H9 (cell line): ENCODE results near the gene DLAT. TPM values are rescaled to one million over a fixed set of nuclear protein-coding genes. Genes with fewer than 3 reads are reported as not detected.

ENCODE experiments used
- DNase-seq: peaks from one replicate; pipeline ENCODE4 v3.0.0-alpha.2; 2017
- H2AFZ ChIP-seq: one replicate; pipeline ENCODE4 v1.6.1; 2013; ENCODE audit warnings: mild to moderate bottlenecking, low read length, control low read depth, moderate library complexity
- H2AK5ac ChIP-seq: 2 replicates; pipeline ENCODE4 v1.6.1; 2013; ENCODE audit warnings: low read length, control low read depth, mixed read lengths; ENCODE audit not compliant: insufficient read length
- H2BK120ac ChIP-seq: one replicate; pipeline ENCODE4 v1.6.1; 2013; ENCODE audit warnings: low read depth, mild to moderate bottlenecking, low read length, control low read depth, inconsistent platforms; ENCODE audit not compliant: poor library complexity, severe bottlenecking
- H2BK12ac ChIP-seq: 2 replicates; pipeline ENCODE4 v1.6.1; 2013; ENCODE audit warnings: low read length, control low read depth, mixed read lengths, low read depth; ENCODE audit not compliant: insufficient read length
- H2BK15ac ChIP-seq: 2 replicates; pipeline ENCODE4 v1.6.1; 2013; ENCODE audit warnings: low read depth, low read length, control low read depth
- H2BK20ac ChIP-seq: one replicate; pipeline ENCODE4 v1.6.1; 2013; ENCODE audit warnings: low read depth, mild to moderate bottlenecking, low read length, control low read depth, inconsistent platforms; ENCODE audit not compliant: poor library complexity, severe bottlenecking
- H2BK5ac ChIP-seq: 2 replicates; pipeline ENCODE4 v1.6.1; 2013; ENCODE audit warnings: low read length, control low read depth, mixed read lengths; ENCODE audit not compliant: insufficient read length
- H3K14ac ChIP-seq: 2 replicates; pipeline ENCODE4 v1.6.1; 2013; ENCODE audit warnings: low read length, control low read depth; ENCODE audit not compliant: insufficient read depth
- H3K18ac ChIP-seq: 2 replicates; pipeline ENCODE4 v1.6.1; 2013; ENCODE audit warnings: low read depth, mild to moderate bottlenecking, mixed read lengths, low read length, control low read depth; ENCODE audit not compliant: insufficient read length
- H3K23ac ChIP-seq: 2 replicates; pipeline ENCODE4 v1.6.1; 2013; ENCODE audit warnings: low read length, control low read depth, mixed read lengths, low read depth; ENCODE audit not compliant: insufficient read length
- H3K23me2 ChIP-seq: 2 replicates; pipeline ENCODE4 v1.6.1; 2013; ENCODE audit warnings: low read depth, mild to moderate bottlenecking, mixed read lengths, low read length, control low read depth; ENCODE audit not compliant: insufficient read length, poor library complexity, severe bottlenecking
- H3K27ac ChIP-seq: 2 replicates; pipeline ENCODE4 v1.5.1; 2013; ENCODE audit warnings: low read length, control low read depth, mixed read lengths, low read depth; ENCODE audit not compliant: insufficient read length
- H3K27me3 ChIP-seq: 2 replicates; pipeline ENCODE4 v1.6.1; 2013; ENCODE audit warnings: low read length, control low read depth, inconsistent platforms; ENCODE audit not compliant: insufficient read depth
- H3K4ac ChIP-seq: 2 replicates; pipeline ENCODE4 v1.6.1; 2013; ENCODE audit warnings: low read depth, mild to moderate bottlenecking, control low read depth, inconsistent platforms, low read length, moderate library complexity
- H3K4me1 ChIP-seq: 2 replicates; pipeline ENCODE4 v1.6.1; 2013; ENCODE audit warnings: low read length, control low read depth, inconsistent platforms; ENCODE audit not compliant: insufficient read depth
- H3K4me2 ChIP-seq: 2 replicates; pipeline ENCODE4 v1.6.1; 2013; ENCODE audit warnings: low read length, control low read depth, mixed read lengths; ENCODE audit not compliant: insufficient read length, insufficient read depth
- H3K56ac ChIP-seq: 2 replicates; pipeline ENCODE4 v1.6.1; 2013; ENCODE audit warnings: low read depth, mild to moderate bottlenecking, mixed read lengths, low read length, control low read depth; ENCODE audit not compliant: insufficient read length
- H3K79me1 ChIP-seq: 2 replicates; pipeline ENCODE4 v1.6.1; 2013; ENCODE audit warnings: low read depth, mild to moderate bottlenecking, moderate library complexity, low read length, control low read depth, inconsistent platforms; ENCODE audit not compliant: insufficient read depth, poor library complexity, severe bottlenecking
- H3K79me2 ChIP-seq: 2 replicates; pipeline ENCODE4 v1.6.1; 2013; ENCODE audit warnings: low read length, control low read depth, inconsistent platforms; ENCODE audit not compliant: insufficient read depth
- H3K9ac ChIP-seq: 2 replicates; pipeline ENCODE4 v1.6.1; 2013; ENCODE audit warnings: low read length, control low read depth, mixed read lengths; ENCODE audit not compliant: insufficient read length; ENCODE audit errors: extremely low read depth
- H3K9me3 ChIP-seq: one replicate; pipeline ENCODE4 v1.6.1; 2013; ENCODE audit warnings: low read depth, low read length, inconsistent platforms; ENCODE audit not compliant: control insufficient read depth
- H3T11ph ChIP-seq: one replicate; pipeline ENCODE4 v1.6.1; 2013; ENCODE audit warnings: mild to moderate bottlenecking, low read length, control low read depth, inconsistent platforms
- H4K20me1 ChIP-seq: one replicate; pipeline ENCODE4 v1.6.1; 2013; ENCODE audit not compliant: control insufficient read depth, insufficient read length, insufficient read depth
- H4K5ac ChIP-seq: 2 replicates; pipeline ENCODE4 v1.6.1; 2013; ENCODE audit warnings: low read depth, mild to moderate bottlenecking, mixed read lengths, low read length, control low read depth; ENCODE audit not compliant: insufficient read length
- H4K8ac ChIP-seq: replicated peaks from 2 replicates; pipeline ENCODE4 v1.6.1; 2013; ENCODE audit warnings: low read length, control low read depth, mixed read lengths, low read depth; ENCODE audit not compliant: insufficient read length
- H4K91ac ChIP-seq: 2 replicates; pipeline ENCODE4 v1.6.1; 2013; ENCODE audit warnings: low read depth, mild to moderate bottlenecking, moderate library complexity, mixed read lengths, low read length, control low read depth; ENCODE audit not compliant: insufficient read length
- H3K27ac Mint-ChIP-seq, 3 experiments: 2 replicates in 2 of 3; 3 replicates in 1 of 3; pipeline ENCODE4 v1.8.0; 2020 to 2021; ENCODE audit warnings: mixed read lengths in 3 of 3, mild to moderate bottlenecking in 1 of 3, moderate library complexity in 1 of 3
- H3K27me3 Mint-ChIP-seq: 2 replicates; pipeline ENCODE4 v1.8.0; 2021; ENCODE audit warnings: low read depth, mild to moderate bottlenecking, moderate library complexity, mixed read lengths
- H3K36me3 Mint-ChIP-seq, 3 experiments: 2 replicates in 2 of 3; 3 replicates in 1 of 3; pipeline ENCODE4 v1.8.0; 2020 to 2021; ENCODE audit warnings: low read depth in 3 of 3, mixed read lengths in 3 of 3; ENCODE audit not compliant: insufficient read depth in 1 of 3
- H3K4me1 Mint-ChIP-seq, 2 experiments: 2 replicates each; pipeline ENCODE4 v1.8.0; 2020; ENCODE audit warnings: mixed read lengths in 2 of 2
- H3K4me3 Mint-ChIP-seq, 2 experiments: 2 replicates in 1 of 2; 3 replicates in 1 of 2; pipeline ENCODE4 v1.8.0; 2020 to 2021; ENCODE audit warnings: mild to moderate bottlenecking in 2 of 2, mixed read lengths in 2 of 2, moderate library complexity in 1 of 2
- H3K9me3 Mint-ChIP-seq, 2 experiments: 2 replicates in 1 of 2; 3 replicates in 1 of 2; pipeline ENCODE4 v1.8.0; 2020; ENCODE audit warnings: mild to moderate bottlenecking in 2 of 2, mixed read lengths in 2 of 2, moderate library complexity in 1 of 2
- WGBS: extraction: QIAGEN DNeasy Blood & Tissue Kit; methylation state at CpG from one replicate; pipeline ENCODE4 v1.1.7; 2013; ENCODE audit warnings: missing lambda C conversion rate, low lambda C conversion rate, mixed read lengths; ENCODE audit not compliant: insufficient read length; ENCODE audit errors: extremely low coverage; 5-methylcytosine and 5-hydroxymethylcytosine counted together
- total RNA-seq: library from RNA; stranded (reverse); gene quantifications from 2 replicates; pipeline ENCODE4 v1.2.1, GENCODE V29; 2021
- TF ChIP-seq, protein P1 (sequence below): fragments of 200-600 bp; sonication (generic); conservative IDR thresholded peaks from 3 replicates; pipeline ENCODE4 v1.8.0; 2021; ENCODE audit warnings: antibody characterized with exemption, mild to moderate bottlenecking

The DLAT gene
- total RNA-seq, 1 experiment from 2014 or later, result 58.4 TPM

- Histone ChIP-seq H4K91ac (no peak overlapping the region), H2BK120ac (no peak overlapping the region), H3K23me2 (peaks cover 5% of the 10 kb centered on the region), H2AK5ac (no peak overlapping the region), H3K9me3 (no peaks in the 10 kb centered on the region), H3K9ac (peak overlapping the region; percentile 91), H3T11ph (no peak overlapping the region), H3K79me2 (peaks cover 13% of the 10 kb centered on the region; the same call in 1 of the 2 replicates), H4K5ac (peak overlapping the region; percentile 45), H3K4me2 (peak overlapping the region; percentile 97), H3K27me3 (no peaks in the 10 kb centered on the region), H3K14ac (peak overlapping the region; percentile 85; the same call in 1 of the 2 replicates), H2BK15ac (no peak overlapping the region), H4K20me1 (no peaks in the 10 kb centered on the region), H2BK20ac (no peak overlapping the region), H3K27ac (no peak overlapping the region), H2AFZ (no peak overlapping the region), H3K4ac (no peak overlapping the region), H3K79me1 (no peaks in the 10 kb centered on the region), H2BK5ac (no peak overlapping the region), H3K4me1 (no peaks in the 10 kb centered on the region), H4K8ac (no peak overlapping the region), H3K18ac (peak overlapping the region; percentile 69), H3K56ac (no peak overlapping the region), H2BK12ac (no peak overlapping the region), H3K23ac (no peak overlapping the region)
- Mint-ChIP-seq H3K9me3 (peaks cover 0 to 4% of the 10 kb centered on the region in 2 experiments; a peak in 2 of 5 replicates), H3K27ac (peak overlapping the region; percentile 95 to 100 (median 100); a peak in 6 of 7 replicates), H3K36me3 (peaks cover 21 to 87% (median 68%) of the 10 kb centered on the region in 3 experiments), H3K27me3 (peaks cover 2% of the 10 kb centered on the region; the same call in 1 of the 2 replicates), H3K4me1 (peaks cover 16 to 20% of the 10 kb centered on the region in 2 experiments), H3K4me3 (peak overlapping the region; percentile 100)
- WGBS, result no CpG with 5 or more reads among the region's 19 CpGs
- no peak for DNase-seq
- TF ChIP-seq, protein P1, sequence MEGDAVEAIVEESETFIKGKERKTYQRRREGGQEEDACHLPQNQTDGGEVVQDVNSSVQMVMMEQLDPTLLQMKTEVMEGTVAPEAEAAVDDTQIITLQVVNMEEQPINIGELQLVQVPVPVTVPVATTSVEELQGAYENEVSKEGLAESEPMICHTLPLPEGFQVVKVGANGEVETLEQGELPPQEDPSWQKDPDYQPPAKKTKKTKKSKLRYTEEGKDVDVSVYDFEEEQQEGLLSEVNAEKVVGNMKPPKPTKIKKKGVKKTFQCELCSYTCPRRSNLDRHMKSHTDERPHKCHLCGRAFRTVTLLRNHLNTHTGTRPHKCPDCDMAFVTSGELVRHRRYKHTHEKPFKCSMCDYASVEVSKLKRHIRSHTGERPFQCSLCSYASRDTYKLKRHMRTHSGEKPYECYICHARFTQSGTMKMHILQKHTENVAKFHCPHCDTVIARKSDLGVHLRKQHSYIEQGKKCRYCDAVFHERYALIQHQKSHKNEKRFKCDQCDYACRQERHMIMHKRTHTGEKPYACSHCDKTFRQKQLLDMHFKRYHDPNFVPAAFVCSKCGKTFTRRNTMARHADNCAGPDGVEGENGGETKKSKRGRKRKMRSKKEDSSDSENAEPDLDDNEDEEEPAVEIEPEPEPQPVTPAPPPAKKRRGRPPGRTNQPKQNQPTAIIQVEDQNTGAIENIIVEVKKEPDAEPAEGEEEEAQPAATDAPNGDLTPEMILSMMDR, result no peak
These were observed 60.7 kb downstream of the DLAT start for GRCh38 chr11:112085822-112086421.
